Spinal cord (tissue), 10 donors: ENCODE measurements around the gene SATB2. TPM values are rescaled to one million over a fixed set of nuclear protein-coding genes. Genes with fewer than 3 reads are reported as not detected.
A peak's percentile ranks its signal among the peaks of the same experiment; 100 is the strongest.

ENCODE experiments used
- DNase-seq, 6 donors: peaks; one replicate each; pipeline versions ENCODE4 v3.0.0 to v3.0.0-alpha.2; 2013 to 2015; ENCODE audit warnings: low spot score in 6 of 6, low read depth in 4 of 6
- H3K27ac ChIP-seq: one replicate; pipeline ENCODE4 v1.5.1; 2013; ENCODE audit warnings: low read depth, low read length, control low read depth
- H3K27me3 ChIP-seq: one replicate; pipeline ENCODE4 v1.6.1; 2013; ENCODE audit warnings: low read length; ENCODE audit not compliant: control insufficient read depth, insufficient read depth
- H3K36me3 ChIP-seq: one replicate; pipeline ENCODE4 v1.6.1; 2013; ENCODE audit warnings: low read length; ENCODE audit not compliant: control insufficient read depth, insufficient read depth
- H3K4me1 ChIP-seq: one replicate; pipeline ENCODE4 v1.6.1; 2013; ENCODE audit warnings: low read length; ENCODE audit not compliant: control insufficient read depth, insufficient read depth
- H3K4me3 ChIP-seq: one replicate; pipeline ENCODE4 v1.5.1; 2013; ENCODE audit warnings: low read depth, low read length, control low read depth
- H3K9me3 ChIP-seq: one replicate; pipeline ENCODE4 v1.6.1; 2013; ENCODE audit warnings: low read length; ENCODE audit not compliant: control insufficient read depth, insufficient read depth
- WGBS: methylation state at CpG from one replicate; pipeline ENCODE4 v1.1.5; 2013; ENCODE audit warnings: missing lambda C conversion rate; ENCODE audit not compliant: insufficient coverage; 5-methylcytosine and 5-hydroxymethylcytosine counted together
- long read RNA-seq, 4 donors: transcript quantifications; one replicate each; lab custom pipeline, GENCODE V29; 2026
- polyA plus RNA-seq, 2 donors: library from polyadenylated mRNA; unstranded; fragments of 120-200 nt; gene quantifications; one replicate each; pipeline ENCODE4 v1.2.1, GENCODE V29; 2013; ENCODE audit not compliant: insufficient read length in 2 of 2
- total RNA-seq, 2 donors: library from RNA; depleted of rRNA in 1 of 2; stranded (reverse); fragments of 120-200 nt in 1 of 2; fragments of >200 nt in 1 of 2; gene quantifications; one replicate each; pipeline versions ENCODE4 v1.2.3 to v1.2.4, GENCODE V29; 2013 to 2014
- donor health status: healthy.

SATB2 gene
- 10 to 100 TPM in 1 of 2 donors, 1 to 10 TPM in 1; 8.2 to 18.1 TPM for total RNA-seq
- 1 to 10 TPM; 5.5 to 7.5 TPM for polyA plus RNA-seq
- long read RNA-seq, donor 1: 0 reads
- long read RNA-seq, donor 2: 0 reads
- long read RNA-seq, donor 3, partial matches to known transcripts: 0 of 1 reads
- long read RNA-seq, donor 3, other reads (novel, unspliced or antisense): 0 of 1 reads
- long read RNA-seq, donor 4: 0 reads

DNA sequence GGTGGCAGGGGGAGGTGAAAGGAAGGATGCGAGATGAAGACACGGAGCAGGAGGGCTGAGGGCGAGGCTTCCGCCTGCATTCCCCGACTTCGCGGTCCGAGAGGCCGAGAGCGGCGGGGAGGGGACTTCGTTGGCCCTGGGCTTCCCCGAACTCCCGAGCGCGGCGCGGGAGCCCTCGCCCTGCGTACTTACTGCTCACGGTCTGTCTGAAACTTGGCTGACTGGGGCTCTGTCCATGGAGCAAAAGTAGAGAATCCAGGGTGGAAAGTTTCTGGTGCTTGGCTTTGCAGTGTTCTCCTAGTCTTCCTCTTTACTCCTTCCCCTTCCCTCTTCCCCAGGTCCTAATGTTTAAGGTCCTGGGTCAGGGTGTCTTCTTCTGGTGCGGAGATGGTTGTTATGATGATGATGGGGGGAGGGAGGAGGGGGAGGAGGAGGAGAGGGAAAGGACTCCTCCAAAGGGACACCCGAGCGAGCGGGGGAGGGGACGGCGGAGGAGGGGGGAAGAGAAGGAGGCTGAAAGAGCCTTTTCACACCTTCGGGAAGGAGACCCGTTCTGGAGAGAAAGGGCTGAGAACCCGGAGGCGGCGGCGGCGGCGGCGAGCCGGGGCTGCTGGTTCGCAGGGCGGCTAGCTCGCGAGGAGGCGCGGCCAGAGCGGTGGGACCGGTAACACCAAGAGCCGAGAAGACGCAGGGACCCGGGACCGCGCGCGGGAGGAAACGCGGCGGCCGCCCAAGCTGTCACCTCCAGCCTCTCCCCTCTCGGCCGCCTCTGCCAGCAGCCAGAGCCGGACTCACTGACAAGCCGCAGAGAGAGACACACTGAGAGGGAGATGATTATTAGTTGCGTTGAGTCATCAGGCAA lies at the start of gene SATB2:
TSS of gene SATB2 (minus strand) at position 793 of the 862 bp plus-strand sequence. CDS start 1,902 bp downstream, outside the sequence.
- DNase-seq: peak in 2 of 6 donors; percentile 51 to 89
- Histone ChIP-seq H3K4me3 (peak within 1 kb of the TSS; percentile 93), H3K27ac (peak within 1 kb of the TSS; percentile 25), H3K36me3 (no peaks in the 10 kb centered on the region), H3K27me3 (peaks cover 73% of the 10 kb centered on the region), H3K4me1 (peaks cover 39% of the 10 kb centered on the region), H3K9me3 (no peaks in the 10 kb centered on the region)
- under 1% methylated on average over 44 of the region's 61 CpGs for WGBS

DNA sequence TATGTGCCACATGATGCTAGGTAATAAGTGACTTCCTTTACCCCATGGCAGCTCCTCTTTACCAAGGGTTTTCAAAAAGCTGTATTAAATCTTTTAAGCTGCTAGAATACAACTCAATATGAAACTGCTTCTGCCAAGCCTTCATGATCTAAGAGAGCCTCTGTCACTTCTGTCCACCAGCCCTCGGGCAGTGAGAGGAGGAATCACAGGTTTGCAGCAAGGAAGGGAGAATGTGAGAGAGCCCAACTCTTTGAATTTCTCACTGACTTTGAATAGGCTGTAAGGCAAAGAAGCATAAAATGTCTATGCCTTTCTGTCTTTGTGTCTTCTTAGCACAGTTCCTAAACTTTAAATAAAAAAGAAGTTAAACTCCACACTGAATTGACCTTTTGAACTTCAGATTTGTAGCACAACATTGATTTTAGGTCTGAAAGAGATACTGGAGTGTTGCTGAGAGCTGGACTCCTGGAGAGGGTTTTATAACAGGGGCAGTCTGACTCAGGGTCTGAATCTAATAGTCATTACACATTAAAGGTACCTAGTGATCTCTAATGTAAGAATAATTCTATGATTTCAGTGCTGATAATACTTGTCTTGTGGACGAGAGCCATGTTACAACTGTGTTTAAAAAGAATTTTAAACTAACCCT lies 48.1 kb upstream of the SATB2 start:
- no peak for DNase-seq
- Histone ChIP-seq H3K4me1 (no peaks in the 10 kb centered on the region), H3K36me3 (no peaks in the 10 kb centered on the region), H3K4me3 (no peak overlapping the region), H3K27ac (no peak overlapping the region), H3K27me3 (no peaks in the 10 kb centered on the region), H3K9me3 (no peaks in the 10 kb centered on the region)
- WGBS: 100% methylated on average over 1 of the region's 2 CpGs

GRCh38 chr2:199503148-199503547 lies 45.4 kb upstream of the SATB2 start:
- no peak overlapping the region for H3K27ac ChIP-seq
- DNase-seq: no peak
- H3K4me1 ChIP-seq: no peaks in the 10 kb centered on the region
- H3K36me3 ChIP-seq: no peaks in the 10 kb centered on the region
- no peaks in the 10 kb centered on the region for H3K27me3 ChIP-seq
- H3K4me3 ChIP-seq: no peak overlapping the region
- no peaks in the 10 kb centered on the region for H3K9me3 ChIP-seq

DNA sequence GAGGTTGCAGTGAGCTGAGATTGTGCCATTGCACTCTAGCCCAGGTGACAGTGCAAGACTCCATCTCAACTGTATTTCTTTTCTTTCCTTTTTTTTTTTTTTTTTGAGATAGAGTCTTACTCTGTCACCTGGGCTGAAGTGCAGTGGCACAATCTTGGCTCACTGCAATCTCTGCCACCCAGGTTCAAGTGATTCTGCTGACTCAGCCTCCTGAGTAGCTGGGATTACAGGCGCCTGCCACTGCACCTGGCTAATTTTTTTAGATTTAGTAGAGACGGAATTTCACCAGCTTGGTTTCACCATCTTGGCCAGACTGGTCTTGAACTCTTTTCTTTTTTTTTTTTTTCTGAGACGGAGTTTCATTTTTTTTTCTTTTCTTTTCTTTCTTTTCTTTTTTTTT lies 41.3 kb upstream of the SATB2 start:
- H3K27me3 ChIP-seq: no peaks in the 10 kb centered on the region
- no peak for DNase-seq
- H3K9me3 ChIP-seq: no peaks in the 10 kb centered on the region
- H3K4me3 ChIP-seq: no peak overlapping the region
- no peak overlapping the region for H3K27ac ChIP-seq
- 100% methylated on average over 1 of the region's 3 CpGs for WGBS
- no peaks in the 10 kb centered on the region for H3K4me1 ChIP-seq
- H3K36me3 ChIP-seq: no peaks in the 10 kb centered on the region

GRCh38 chr2:199495147-199495546 lies 37.4 kb upstream of the SATB2 start:
- no peaks in the 10 kb centered on the region for H3K9me3 ChIP-seq
- 84% methylated on average over 3 of the region's 4 CpGs for WGBS
- no peaks in the 10 kb centered on the region for H3K36me3 ChIP-seq
- no peak for DNase-seq
- no peak overlapping the region for H3K27ac ChIP-seq
- no peaks in the 10 kb centered on the region for H3K4me1 ChIP-seq
- no peaks in the 10 kb centered on the region for H3K27me3 ChIP-seq
- no peak overlapping the region for H3K4me3 ChIP-seq

GRCh38 chr2:199490049-199490448 lies 32.3 kb upstream of the SATB2 start:
- Histone ChIP-seq H3K4me1 (no peaks in the 10 kb centered on the region), H3K27me3 (no peaks in the 10 kb centered on the region), H3K4me3 (no peak overlapping the region), H3K27ac (no peak overlapping the region), H3K9me3 (no peaks in the 10 kb centered on the region), H3K36me3 (no peaks in the 10 kb centered on the region)
- no peak for DNase-seq
- WGBS: 95% methylated on average over 3 of the region's 5 CpGs

DNA sequence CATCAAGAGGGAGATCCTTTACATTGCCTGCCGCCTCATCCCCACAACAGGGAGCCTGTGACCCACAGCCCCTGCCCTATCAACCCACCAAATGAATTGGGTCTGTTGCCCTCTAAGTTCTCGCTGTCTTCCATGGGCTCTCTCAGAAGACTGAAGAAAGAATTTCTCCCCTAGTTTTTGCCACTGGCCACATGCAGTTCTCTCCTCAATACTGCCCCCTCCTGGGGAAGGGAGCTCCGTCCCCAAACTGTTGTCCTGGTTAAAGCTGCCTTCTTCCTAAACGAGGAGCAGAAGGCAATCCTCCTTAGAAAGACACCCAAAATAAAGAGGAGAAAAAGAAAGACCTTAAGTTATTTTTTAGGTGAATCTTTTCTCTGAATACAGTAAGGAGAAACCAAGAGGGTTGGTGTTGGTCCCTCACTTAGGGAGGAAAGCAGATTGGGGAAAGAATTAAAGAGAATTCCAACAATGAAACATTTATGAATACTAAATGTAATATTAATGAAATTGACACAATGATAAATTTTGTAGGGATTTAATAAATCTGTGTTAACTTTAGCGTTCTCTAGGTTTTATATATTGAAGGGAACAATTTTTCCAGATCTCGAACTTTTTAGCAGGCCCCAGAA lies 31.1 kb upstream of the SATB2 start:
- no peak overlapping the region for H3K4me3 ChIP-seq
- no peak overlapping the region for H3K27ac ChIP-seq
- WGBS: 75% methylated on average over 4 of the region's 6 CpGs
- no peaks in the 10 kb centered on the region for H3K36me3 ChIP-seq
- peak in 2 of 6 donors; percentile 54 to 59 for DNase-seq
- no peaks in the 10 kb centered on the region for H3K4me1 ChIP-seq
- H3K9me3 ChIP-seq: no peaks in the 10 kb centered on the region
- H3K27me3 ChIP-seq: no peaks in the 10 kb centered on the region

DNA sequence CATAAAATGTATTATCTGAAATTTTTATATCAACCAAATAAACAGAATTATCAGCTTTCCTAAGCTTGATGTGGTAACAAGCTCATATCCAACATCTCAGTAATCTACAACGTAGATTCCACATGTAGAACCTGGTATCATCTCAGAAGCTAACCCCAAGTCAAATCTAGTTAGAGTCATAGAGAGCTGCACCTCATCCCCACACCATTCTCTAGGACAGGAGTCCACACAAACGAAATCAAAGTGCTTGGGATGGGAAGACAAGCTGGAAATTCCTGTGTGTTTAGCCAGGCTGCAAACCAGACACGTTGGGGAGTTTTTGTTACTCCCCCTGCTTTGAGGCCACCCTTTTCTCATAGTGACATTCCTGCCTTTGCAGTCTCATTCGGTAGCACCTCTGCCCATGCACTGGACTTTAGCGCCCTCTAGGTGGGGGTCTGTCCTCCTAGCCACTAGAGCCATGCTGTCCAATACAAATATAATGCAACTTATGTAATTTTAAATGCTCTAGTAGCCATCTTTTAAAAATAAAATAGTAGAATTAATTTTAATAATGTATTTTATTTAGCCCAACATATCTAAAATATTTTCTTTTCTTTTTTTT lies 28.1 kb upstream of the SATB2 start:
- no peak overlapping the region for H3K4me3 ChIP-seq
- WGBS: 0% methylated on average over 1 of the region's 5 CpGs
- no peaks in the 10 kb centered on the region for H3K27me3 ChIP-seq
- no peaks in the 10 kb centered on the region for H3K36me3 ChIP-seq
- H3K27ac ChIP-seq: no peak overlapping the region
- H3K9me3 ChIP-seq: no peaks in the 10 kb centered on the region
- no peaks in the 10 kb centered on the region for H3K4me1 ChIP-seq
- peak in 2 of 6 donors; percentile 55 to 69 for DNase-seq

- no peak for DNase-seq
- Histone ChIP-seq H3K9me3 (no peaks in the 10 kb centered on the region), H3K4me3 (no peak overlapping the region), H3K27ac (no peak overlapping the region), H3K4me1 (no peaks in the 10 kb centered on the region), H3K36me3 (no peaks in the 10 kb centered on the region), H3K27me3 (no peaks in the 10 kb centered on the region)
- WGBS: 100% methylated on average over 1 of the region's 1 CpG
Measured at GRCh38 chr2:199484927-199485326, 27.2 kb upstream of the SATB2 start.
